Endothelial cell of umbilical vein (primary cell): Measurements from ENCODE around the gene TKT. TPM values are rescaled to one million over a fixed set of nuclear protein-coding genes. Genes with fewer than 3 reads are reported as not detected.

Experiments used
- BruUV-seq: library from RNA; stranded (reverse); fragments of 400-500 nt; replicated peaks from 2 replicates; lab custom pipeline; 2021; lab: Mats Ljungman, UMichigan
- CTCF ChIA-PET: fragments of 300-600, 350-600 bp; sonication (Branson Sonifier 250); formaldehyde crosslinking; loops from one replicate; lab custom pipeline; 2021; ENCODE audit warnings: antibody characterized with exemption, inconsistent platforms; lab: Charles Lee
- POLR2A ChIA-PET: fragments of 300-600, 350-600 bp; sonication (Branson Sonifier 250); formaldehyde crosslinking; loops from one replicate; lab custom pipeline; 2021; ENCODE audit warnings: antibody characterized with exemption, inconsistent platforms; lab: Charles Lee
- DNase-seq: peaks from one replicate; pipeline ENCODE4 v3.0.0-alpha.2; 2011; ENCODE audit warnings: low read depth, low spot score
- FAIRE-seq: peaks from 2 replicates; lab custom pipeline; 2011; peaks lifted over from hg19 to GRCh38; lab: Jason Lieb, UNC
- H2AFZ ChIP-seq: 2 replicates; pipeline ENCODE4 v1.6.0; 2012; ENCODE audit warnings: low read depth, low read length, control low read depth, inconsistent platforms
- H3K27ac ChIP-seq: 2 replicates; pipeline ENCODE4 v1.5.1; 2011; ENCODE audit warnings: low read depth, mild to moderate bottlenecking, control low read depth, low read length, moderate library complexity; ENCODE audit not compliant: insufficient read depth
- H3K27me3 ChIP-seq, 2 experiments: 2 replicates each; pipeline versions ENCODE4 v1.6.0 to v1.6.1; 2011; ENCODE audit warnings: low read length in 2 of 2, mixed read lengths in 1 of 2; ENCODE audit not compliant: control insufficient read depth in 2 of 2, insufficient read depth in 2 of 2
- H3K36me3 ChIP-seq, 2 experiments: 2 replicates in 1 of 2; 3 replicates in 1 of 2; pipeline ENCODE4 v1.5.1; 2011; ENCODE audit warnings: low read length in 2 of 2, mild to moderate bottlenecking in 1 of 2, moderate library complexity in 1 of 2; ENCODE audit not compliant: control insufficient read depth in 2 of 2, insufficient read depth in 2 of 2; ENCODE audit errors: extremely low read depth in 1 of 2
- H3K4me1 ChIP-seq: 3 replicates; pipeline ENCODE4 v1.5.1; 2011; ENCODE audit warnings: mild to moderate bottlenecking, low read length; ENCODE audit not compliant: control insufficient read depth, insufficient read depth; ENCODE audit errors: extremely low read depth
- H3K4me2 ChIP-seq: 2 replicates; pipeline ENCODE4 v1.6.1; 2011; ENCODE audit warnings: low read length, control low read depth, mixed read lengths; ENCODE audit not compliant: insufficient read depth
- H3K4me3 ChIP-seq, 3 experiments: fragments of 200-600 bp in 1 of 3; sonication (generic), shearing (Covaris generic) in 1 of 3; replicated peaks in 1 of 3; 2 replicates each; pipeline ENCODE4 v1.5.1; 2011 to 2016; ENCODE audit warnings: control low read depth in 3 of 3, low read length in 3 of 3, mild to moderate bottlenecking in 2 of 3, inconsistent platforms in 1 of 3, low read depth in 1 of 3, moderate library complexity in 1 of 3; ENCODE audit not compliant: insufficient read depth in 1 of 3
- H3K79me2 ChIP-seq: 2 replicates; pipeline ENCODE4 v1.6.0; 2012; ENCODE audit warnings: low read length, inconsistent platforms; ENCODE audit not compliant: control insufficient read depth, insufficient read depth
- H3K9ac ChIP-seq: replicated peaks from 2 replicates; pipeline ENCODE3; 2011; ENCODE audit warnings: low read length, control low read depth; ENCODE audit not compliant: insufficient read depth; ENCODE audit errors: extremely low read depth
- H3K9me1 ChIP-seq: replicated peaks from 3 replicates; pipeline ENCODE4 v1.6.0; 2011; ENCODE audit warnings: mild to moderate bottlenecking, low read length; ENCODE audit not compliant: control insufficient read depth, insufficient read depth; ENCODE audit errors: extremely low read depth
- H3K9me3 ChIP-seq: replicated peaks from 2 replicates; pipeline ENCODE4 v1.5.1; 2012; ENCODE audit warnings: low read length, inconsistent platforms; ENCODE audit not compliant: control insufficient read depth, insufficient read depth
- H4K20me1 ChIP-seq: replicated peaks from 2 replicates; pipeline ENCODE3; 2011; ENCODE audit warnings: mild to moderate bottlenecking, low read length; ENCODE audit not compliant: control insufficient read depth, insufficient read depth; ENCODE audit errors: extremely low read depth
- EZH2 ChIP-seq: IDR thresholded peaks from 2 replicates; pipeline ENCODE4 v1.6.1; 2012; ENCODE audit warnings: borderline replicate concordance, low read depth, mild to moderate bottlenecking, moderate library complexity, low read length, inconsistent platforms; ENCODE audit not compliant: severe bottlenecking
- FOS ChIP-seq: IDR thresholded peaks from 2 replicates; pipeline ENCODE4 v1.6.1; 2011; ENCODE audit warnings: mild to moderate bottlenecking, low read length, moderate library complexity, borderline replicate concordance; ENCODE audit not compliant: insufficient read depth
- GATA2 ChIP-seq: IDR thresholded peaks from 2 replicates; pipeline ENCODE4 v1.7.0; 2011; ENCODE audit warnings: low read depth, mild to moderate bottlenecking, moderate library complexity, mixed read lengths, low read length; ENCODE audit not compliant: insufficient read length, insufficient read depth
- JUN ChIP-seq: IDR thresholded peaks from 2 replicates; pipeline ENCODE4 v1.6.1; 2011; ENCODE audit warnings: borderline replicate concordance, low read depth; ENCODE audit not compliant: insufficient read length, insufficient read depth
- MYC ChIP-seq: IDR thresholded peaks from one replicate; pipeline ENCODE4 v1.6.1; 2011; ENCODE audit warnings: mild to moderate bottlenecking, low read depth, low read length
- POLR2A ChIP-seq: IDR thresholded peaks from 2 replicates; pipeline ENCODE4 v1.6.1; 2012; ENCODE audit warnings: low read depth, mild to moderate bottlenecking, control low read depth, low read length
- POLR2AphosphoS5 ChIP-seq: IDR thresholded peaks from 2 replicates; pipeline ENCODE4 v1.6.1; 2012; ENCODE audit warnings: low read depth, mild to moderate bottlenecking, control low read depth, low read length, moderate library complexity; ENCODE audit not compliant: insufficient read depth
- dilution Hi-C: fragments of 300-500 bp; cut with MboI; formaldehyde crosslinking; loops from one replicate; pipeline ENCODE4 v1.15.0; 2019; ENCODE audit warnings: low sequenced_read_pairs; ENCODE audit not compliant: extremely low pct_ligation_motif_present
- intact Hi-C: fragments of 100-400 bp; cut with micrococcal nuclease; formaldehyde crosslinking; loops from one replicate; pipeline ENCODE4 v1.10.0; 2022
- polyA plus RNA-seq, 4 experiments: library from polyadenylated mRNA; depleted of rRNA in 3 of 4; stranded (reverse) in 3 of 4; unstranded in 1 of 4; fragments of >200 nt; gene quantifications; 2 replicates each; pipeline versions ENCODE4 v1.2.1 to v1.2.3, GENCODE V29; 2011 to 2012; ENCODE audit warnings: missing spikeins in 1 of 4
- total RNA-seq: library from RNA; stranded (reverse); gene quantifications from 2 replicates; pipeline ENCODE4 v1.2.3, GENCODE V29; 2021
- TF ChIP-seq, protein P1 (sequence below), 2 donors: IDR thresholded peaks; 1 replicate in 1 of 2; 2 replicates in 1 of 2; pipeline ENCODE4 v1.5.1; 2011; ENCODE audit warnings: low read length in 2 of 2, mild to moderate bottlenecking in 2 of 2, moderate library complexity in 2 of 2, control low read depth in 1 of 2, inconsistent platforms in 1 of 2, low read depth in 1 of 2; ENCODE audit not compliant: insufficient read depth in 1 of 2; ENCODE audit errors: extremely low read depth in 1 of 2
- TF ChIP-seq, protein P2 (sequence below): IDR thresholded peaks from 2 replicates; pipeline ENCODE4 v1.6.1; 2011; ENCODE audit not compliant: insufficient read depth, insufficient read length

Gene TKT
- total and polyA plus RNA-seq, 2 donors (not counting 3 experiments of a cell fraction or from before 2014, with no cell fraction given): 287 to 586 TPM

DNA sequence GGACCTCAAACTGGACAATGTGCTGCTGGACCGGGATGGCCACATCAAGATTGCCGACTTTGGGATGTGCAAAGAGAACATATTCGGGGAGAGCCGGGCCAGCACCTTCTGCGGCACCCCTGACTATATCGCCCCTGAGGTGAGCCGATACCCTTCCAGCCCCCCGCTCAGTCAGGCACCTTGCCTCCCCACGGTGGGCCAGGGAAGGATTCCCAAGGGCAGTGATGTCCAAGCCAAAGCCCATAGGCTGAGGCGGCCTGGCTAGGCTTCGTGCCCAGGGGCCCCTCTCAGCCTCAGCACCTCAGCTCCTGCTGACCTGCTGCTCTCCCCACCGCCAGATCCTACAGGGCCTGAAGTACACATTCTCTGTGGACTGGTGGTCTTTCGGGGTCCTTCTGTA lies 67.1 kb downstream of the TKT start:
- H4K20me1 ChIP-seq: no peaks in the 10 kb centered on the region
- H3K79me2 ChIP-seq: no peaks in the 10 kb centered on the region
- H3K4me1 ChIP-seq: no peaks in the 10 kb centered on the region
- intact Hi-C loops (no loop called here), dilution Hi-C loops (no loop called here)
- TF ChIP-seq POLR2A (no peak), GATA2 (no peak), POLR2AphosphoS5 (no peak), JUN (no peak), EZH2 (no peak), MYC (no peak), FOS (no peak)
- TF ChIP-seq, protein P1, sequence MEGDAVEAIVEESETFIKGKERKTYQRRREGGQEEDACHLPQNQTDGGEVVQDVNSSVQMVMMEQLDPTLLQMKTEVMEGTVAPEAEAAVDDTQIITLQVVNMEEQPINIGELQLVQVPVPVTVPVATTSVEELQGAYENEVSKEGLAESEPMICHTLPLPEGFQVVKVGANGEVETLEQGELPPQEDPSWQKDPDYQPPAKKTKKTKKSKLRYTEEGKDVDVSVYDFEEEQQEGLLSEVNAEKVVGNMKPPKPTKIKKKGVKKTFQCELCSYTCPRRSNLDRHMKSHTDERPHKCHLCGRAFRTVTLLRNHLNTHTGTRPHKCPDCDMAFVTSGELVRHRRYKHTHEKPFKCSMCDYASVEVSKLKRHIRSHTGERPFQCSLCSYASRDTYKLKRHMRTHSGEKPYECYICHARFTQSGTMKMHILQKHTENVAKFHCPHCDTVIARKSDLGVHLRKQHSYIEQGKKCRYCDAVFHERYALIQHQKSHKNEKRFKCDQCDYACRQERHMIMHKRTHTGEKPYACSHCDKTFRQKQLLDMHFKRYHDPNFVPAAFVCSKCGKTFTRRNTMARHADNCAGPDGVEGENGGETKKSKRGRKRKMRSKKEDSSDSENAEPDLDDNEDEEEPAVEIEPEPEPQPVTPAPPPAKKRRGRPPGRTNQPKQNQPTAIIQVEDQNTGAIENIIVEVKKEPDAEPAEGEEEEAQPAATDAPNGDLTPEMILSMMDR (IDR thresholded peaks at IDR 0.05; ENCODE audit: extremely low read depth in 1 of 2, insufficient read depth in 1 of 2, low read depth in 1 of 2, low read length in 2 of 2): no peak
- TF ChIP-seq, protein P2, sequence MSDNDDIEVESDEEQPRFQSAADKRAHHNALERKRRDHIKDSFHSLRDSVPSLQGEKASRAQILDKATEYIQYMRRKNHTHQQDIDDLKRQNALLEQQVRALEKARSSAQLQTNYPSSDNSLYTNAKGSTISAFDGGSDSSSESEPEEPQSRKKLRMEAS: no peak
- no peak overlapping the region for H3K4me3 ChIP-seq
- H2AFZ ChIP-seq: no peak overlapping the region
- H3K9me3 ChIP-seq: no peaks in the 10 kb centered on the region
- ChIA-PET CTCF (interaction anchor here (5.3 kb wide), 1 partner anchor 74 kb away, joined by 23 read pairs; no protein-coding TSS in a partner anchor), POLR2A (no interaction called here)
- H3K27ac ChIP-seq: no peak overlapping the region
- no peaks in the 10 kb centered on the region for H3K9me1 ChIP-seq
- FAIRE-seq: no peak
- BruUV-seq: no TSS peak
- H3K27me3 ChIP-seq: no peaks in the 10 kb centered on the region
- DNase-seq: no peak
- no peak overlapping the region for H3K9ac ChIP-seq
- H3K36me3 ChIP-seq: peaks cover 0 to 3% of the 10 kb centered on the region in 2 experiments
- H3K4me2 ChIP-seq: no peak overlapping the region
